HL-60 (cell line): ENCODE measurements around the gene P3H3.

Experiments used
- CTCF ChIP-seq: IDR thresholded peaks from one replicate; pipeline ENCODE4 v1.5.1; 2011; ENCODE audit warnings: low read length, control low read depth, inconsistent platforms; ENCODE audit not compliant: insufficient read depth
- GABPA ChIP-seq: IDR thresholded peaks from 2 replicates; pipeline ENCODE4 v1.6.1; 2012; ENCODE audit warnings: low read depth
- SPI1 ChIP-seq: IDR thresholded peaks from 2 replicates; pipeline ENCODE4 v1.6.1; 2012; ENCODE audit warnings: low read depth, mild to moderate bottlenecking, borderline replicate concordance

GRCh38 chr12:6784296-6784695, 43.9 kb upstream of the P3H3 start:
- no peak for TF ChIP-seq CTCF
- no peak for TF ChIP-seq SPI1
- TF ChIP-seq GABPA: no peak
